BLaER1 treated with 17β-estradiol and CSF1 and Interleukin-3, amounts not matched to agents 10 nM and 100 nM (cell line): ENCODE data around the gene PTPRN2.

ENCODE experiments used
- H3K27ac ChIP-seq, 11 experiments: shearing (Covaris generic); formaldehyde crosslinking; 2 replicates each; pipeline ENCODE4 v1.8.1; 2022
- H3K27me3 ChIP-seq, 11 experiments: shearing (Covaris generic); formaldehyde crosslinking; 2 replicates each; pipeline ENCODE4 v1.8.1; 2022
- H3K36me3 ChIP-seq, 11 experiments: shearing (Covaris generic); formaldehyde crosslinking; 2 replicates each; pipeline ENCODE4 v1.8.1; 2022
- H3K4me1 ChIP-seq, 10 experiments: shearing (Covaris generic); formaldehyde crosslinking; 2 replicates each; pipeline ENCODE4 v1.8.1; 2022
- H3K4me2 ChIP-seq, 11 experiments: shearing (Covaris generic); formaldehyde crosslinking; 2 replicates each; pipeline ENCODE4 v1.8.1; 2022
- H3K4me3 ChIP-seq, 10 experiments: shearing (Covaris generic); formaldehyde crosslinking; 2 replicates each; pipeline ENCODE4 v1.8.1; 2022
- H3K9ac ChIP-seq, 11 experiments: shearing (Covaris generic); formaldehyde crosslinking; 2 replicates each; pipeline ENCODE4 v1.8.1; 2022
- H3K9me3 ChIP-seq, 11 experiments: shearing (Covaris generic); formaldehyde crosslinking; replicated peaks in 1 of 11; 2 replicates each; pipeline ENCODE4 v1.8.1; 2022
- H4K20me1 ChIP-seq, 11 experiments: shearing (Covaris generic); formaldehyde crosslinking; 2 replicates each; pipeline ENCODE4 v1.8.1; 2022
- Cebpa-rat ChIP-seq, 11 experiments: shearing (Covaris generic); IDR thresholded peaks; 2 replicates each; pipeline ENCODE4 v1.8.1; 2022

Gene PTPRN2

DNA sequence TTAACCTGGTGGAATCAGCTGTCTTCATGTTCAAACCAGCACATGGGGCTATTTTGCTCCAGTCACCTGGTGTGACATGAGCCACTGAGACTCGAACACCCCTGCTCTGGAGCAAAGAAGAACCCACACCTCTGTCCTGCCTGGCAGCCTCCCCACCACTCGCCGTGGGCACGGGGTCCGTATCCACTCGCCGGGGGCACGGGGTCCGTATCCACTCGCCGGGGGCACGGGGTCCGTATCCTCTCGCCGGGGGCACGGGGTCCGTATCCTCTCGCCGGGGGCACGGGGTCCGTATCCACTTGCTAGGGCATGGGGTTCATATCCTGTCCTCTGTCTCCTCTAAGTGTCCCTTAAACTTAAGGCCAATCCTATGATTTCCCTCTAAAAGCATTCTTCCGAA lies 558.7 kb downstream of the PTPRN2 start:
- no peak overlapping the region for H3K27ac ChIP-seq
- no peak overlapping the region for H3K9ac ChIP-seq
- H4K20me1 ChIP-seq: no peaks in the 10 kb centered on the region
- H3K4me2 ChIP-seq: no peak overlapping the region
- no peaks in the 10 kb centered on the region for H3K36me3 ChIP-seq
- H3K4me1 ChIP-seq: peaks cover 6 to 33% (median 26%) of the 10 kb centered on the region in 10 experiments; a peak in 19 of 20 replicates
- peaks cover 10 to 15% (median 13%) of the 10 kb centered on the region in 11 experiments for H3K9me3 ChIP-seq
- no peaks in the 10 kb centered on the region for H3K27me3 ChIP-seq
- H3K4me3 ChIP-seq: no peak overlapping the region
- TF ChIP-seq Cebpa-rat (IDR thresholded peaks at IDR 0.05): no peak

DNA sequence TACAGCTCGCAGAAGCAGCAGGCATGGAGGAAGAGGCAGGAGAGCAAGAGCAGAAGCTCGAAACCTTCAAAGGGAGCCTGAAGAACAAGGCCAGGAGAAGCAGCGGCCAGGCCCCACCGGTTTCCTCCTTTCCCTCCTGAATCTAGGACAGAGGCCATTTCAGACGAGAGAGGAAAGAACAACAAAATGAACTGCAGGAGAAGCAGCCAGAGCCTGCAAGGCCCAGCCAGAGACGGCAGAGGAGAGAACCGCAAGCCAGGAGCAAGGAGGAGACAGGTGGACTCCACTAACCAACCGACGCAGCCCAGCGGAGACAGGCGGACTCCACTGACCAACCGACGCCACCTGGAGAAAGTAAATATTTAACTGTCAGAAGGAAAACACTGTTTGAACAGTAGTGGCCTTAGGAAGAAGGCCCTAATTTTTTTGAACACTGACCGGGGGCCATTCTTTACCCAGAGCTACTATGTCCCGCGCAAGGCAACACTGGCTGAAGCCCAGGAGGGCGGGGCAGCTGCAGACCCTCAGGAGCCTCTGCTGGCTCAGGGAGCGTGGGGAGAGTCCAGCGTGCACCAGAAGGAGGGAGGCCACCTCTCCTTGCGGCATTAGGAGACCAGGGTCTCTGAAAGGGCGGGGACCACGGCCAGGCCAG lies 559.2 kb downstream of the PTPRN2 start:
- Histone ChIP-seq H3K27ac (no peak overlapping the region), H3K4me1 (peaks cover 12 to 38% (median 32%) of the 10 kb centered on the region in 10 experiments), H3K9ac (no peak overlapping the region), H3K36me3 (no peaks in the 10 kb centered on the region), H3K4me2 (peak overlapping the region in 7 of 11 experiments; percentile 58 to 70 (median 64); a peak in 10 of 22 replicates), H4K20me1 (no peaks in the 10 kb centered on the region), H3K4me3 (no peak overlapping the region), H3K9me3 (peaks cover 5 to 10% (median 7%) of the 10 kb centered on the region in 11 experiments), H3K27me3 (no peaks in the 10 kb centered on the region)
- no peak for TF ChIP-seq Cebpa-rat (IDR thresholded peaks at IDR 0.05)

DNA sequence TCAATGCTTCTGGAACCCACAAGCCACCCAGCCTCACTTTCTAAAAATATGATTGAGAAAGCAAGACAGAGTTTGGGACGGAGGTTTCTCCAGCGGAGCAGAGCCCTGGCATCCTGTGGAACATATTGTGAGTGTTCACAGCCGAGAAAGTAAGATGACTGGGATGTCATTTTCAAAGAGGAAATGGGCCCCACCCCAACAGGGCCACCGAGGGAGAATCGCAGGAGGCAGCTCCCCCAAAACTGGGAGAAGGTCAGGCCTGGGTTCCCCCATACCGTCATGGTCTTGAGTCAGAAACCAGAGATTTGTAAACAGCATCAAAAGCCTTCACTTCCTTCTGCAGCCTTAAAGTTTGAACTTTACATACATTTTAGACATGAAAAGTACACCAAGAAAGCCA lies 560.0 kb downstream of the PTPRN2 start:
- H3K9ac ChIP-seq: no peak overlapping the region
- no peak overlapping the region for H3K4me3 ChIP-seq
- H3K27ac ChIP-seq: peak overlapping the region in 1 of 11 experiments; percentile 11; a peak in 2 of 22 replicates
- no peaks in the 10 kb centered on the region for H3K27me3 ChIP-seq
- H4K20me1 ChIP-seq: no peaks in the 10 kb centered on the region
- H3K9me3 ChIP-seq: peaks cover 0 to 2% (median 0%) of the 10 kb centered on the region in 11 experiments; a peak in 4 of 22 replicates
- peaks cover 19 to 40% (median 36%) of the 10 kb centered on the region in 10 experiments for H3K4me1 ChIP-seq
- TF ChIP-seq Cebpa-rat (IDR thresholded peaks at IDR 0.05): no peak
- H3K4me2 ChIP-seq: peak overlapping the region in 10 of 11 experiments; percentile 4 to 70 (median 62); a peak in 19 of 22 replicates
- no peaks in the 10 kb centered on the region for H3K36me3 ChIP-seq

DNA sequence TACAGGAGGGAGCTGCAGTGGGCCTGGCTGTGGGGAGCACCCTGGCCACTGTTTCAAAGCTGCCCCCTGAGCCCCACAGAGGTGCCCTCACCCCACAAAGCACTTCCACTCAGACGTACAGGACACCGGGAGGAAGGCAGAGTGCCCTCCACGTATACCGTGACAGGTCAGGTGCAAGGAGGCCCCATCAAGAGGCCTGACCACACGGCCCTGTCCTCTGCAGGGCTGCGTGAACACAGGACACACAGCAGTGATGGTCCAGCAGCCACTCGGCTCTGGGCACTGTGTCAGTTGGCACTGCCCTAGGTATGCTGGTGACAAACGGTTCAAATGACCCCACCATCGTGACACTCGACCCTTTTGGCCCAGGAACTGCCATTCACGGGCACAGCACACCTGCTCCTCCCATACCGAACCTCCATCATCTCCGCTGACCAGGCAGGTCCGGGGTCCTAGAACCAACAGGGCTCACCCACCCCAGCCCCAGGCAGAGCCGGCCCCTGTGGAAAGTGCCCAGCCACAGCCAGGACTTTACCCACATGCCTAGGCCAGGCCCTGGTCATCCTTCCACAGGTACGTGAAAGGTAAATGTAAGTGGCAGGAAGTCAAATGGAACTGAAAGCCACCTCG lies 560.9 kb downstream of the PTPRN2 start:
- no peaks in the 10 kb centered on the region for H3K9me3 ChIP-seq
- no peak overlapping the region for H3K4me3 ChIP-seq
- peak overlapping the region in 10 of 11 experiments; percentile 4 to 70 (median 62); a peak in 17 of 22 replicates for H3K4me2 ChIP-seq
- no peaks in the 10 kb centered on the region for H4K20me1 ChIP-seq
- H3K27me3 ChIP-seq: no peaks in the 10 kb centered on the region
- H3K4me1 ChIP-seq: peaks cover 21 to 40% (median 36%) of the 10 kb centered on the region in 10 experiments
- no peak overlapping the region for H3K9ac ChIP-seq
- no peak overlapping the region for H3K27ac ChIP-seq
- TF ChIP-seq Cebpa-rat (IDR thresholded peaks at IDR 0.05): no peak
- H3K36me3 ChIP-seq: no peaks in the 10 kb centered on the region

DNA sequence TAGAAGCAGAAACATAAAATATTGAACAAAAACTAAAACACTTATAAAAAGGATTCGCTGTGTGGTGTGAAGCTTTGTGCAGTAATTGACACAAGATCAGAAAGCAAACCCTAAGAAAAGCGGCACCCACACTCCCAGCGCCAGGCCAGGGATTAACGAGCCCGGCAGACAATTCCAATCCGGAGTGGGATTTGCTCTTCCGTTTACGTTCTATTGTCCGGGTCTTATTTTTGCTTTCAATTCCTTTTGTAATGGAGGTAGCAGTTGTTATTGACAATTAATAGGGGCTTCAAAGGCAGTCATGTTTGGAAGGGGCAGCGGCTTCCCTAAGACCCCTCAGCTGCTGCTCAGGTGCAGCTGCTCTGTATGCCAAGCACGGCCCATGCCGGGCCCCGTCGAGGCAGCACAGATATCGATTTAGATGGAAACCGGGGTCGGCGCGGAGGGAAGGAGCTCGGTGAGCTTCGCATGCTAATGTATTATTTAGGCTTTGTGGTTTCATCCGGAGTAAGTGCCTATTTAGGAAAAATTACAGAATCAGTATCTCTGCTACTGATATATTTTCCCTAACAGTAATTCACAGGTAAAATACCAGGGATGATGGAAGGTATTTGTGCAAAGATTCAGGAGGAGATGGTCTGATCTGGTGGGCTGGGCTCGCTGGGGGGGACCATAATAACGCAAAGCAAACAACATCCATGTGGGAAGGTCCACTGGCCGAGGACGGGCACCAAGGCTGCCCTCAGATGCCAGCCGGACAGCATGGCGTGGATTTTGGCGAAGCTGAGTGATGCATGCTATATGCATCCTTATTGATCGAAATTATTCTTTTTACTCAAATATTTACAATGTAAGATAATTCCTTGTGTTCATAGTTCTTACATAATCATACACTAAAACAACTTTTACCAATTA lies 561.7 kb downstream of the PTPRN2 start:
- no peaks in the 10 kb centered on the region for H3K27me3 ChIP-seq
- H3K9ac ChIP-seq: no peak overlapping the region
- no peaks in the 10 kb centered on the region for H4K20me1 ChIP-seq
- TF ChIP-seq Cebpa-rat (IDR thresholded peaks at IDR 0.05): no peak
- no peak overlapping the region for H3K4me3 ChIP-seq
- H3K9me3 ChIP-seq: no peaks in the 10 kb centered on the region
- peaks cover 21 to 40% (median 36%) of the 10 kb centered on the region in 10 experiments for H3K4me1 ChIP-seq
- H3K27ac ChIP-seq: no peak overlapping the region
- H3K36me3 ChIP-seq: no peaks in the 10 kb centered on the region
- no peak overlapping the region for H3K4me2 ChIP-seq

DNA sequence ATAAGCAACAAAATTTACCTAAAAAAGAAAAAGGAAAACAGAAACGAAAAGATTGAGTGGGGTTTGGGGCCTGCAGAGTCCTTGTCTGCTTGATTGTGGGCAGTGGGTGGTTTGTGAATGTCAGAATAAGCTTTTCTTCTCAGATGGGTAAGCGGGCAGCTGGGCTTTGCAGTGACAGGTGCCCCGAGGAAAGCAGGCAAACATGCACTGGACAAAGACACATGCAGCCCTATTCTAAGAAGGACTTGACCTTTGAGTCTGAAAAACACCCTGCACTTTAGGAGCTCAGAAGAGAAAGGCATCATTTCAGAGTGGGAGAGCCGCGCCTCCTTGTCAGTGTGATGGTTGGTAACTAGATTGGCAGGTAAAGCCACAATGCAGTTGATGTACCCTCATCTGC lies 562.7 kb downstream of the PTPRN2 start:
- no peaks in the 10 kb centered on the region for H3K9me3 ChIP-seq
- no peak overlapping the region for H3K4me3 ChIP-seq
- H3K4me2 ChIP-seq: peak overlapping the region in 8 of 11 experiments; percentile 0 to 53 (median 36); a peak in 10 of 22 replicates
- H3K27me3 ChIP-seq: no peaks in the 10 kb centered on the region
- TF ChIP-seq Cebpa-rat (IDR thresholded peaks at IDR 0.05): no peak
- no peaks in the 10 kb centered on the region for H4K20me1 ChIP-seq
- H3K27ac ChIP-seq: no peak overlapping the region
- H3K4me1 ChIP-seq: peaks cover 21 to 40% (median 36%) of the 10 kb centered on the region in 10 experiments
- H3K9ac ChIP-seq: no peak overlapping the region
- H3K36me3 ChIP-seq: no peaks in the 10 kb centered on the region

DNA sequence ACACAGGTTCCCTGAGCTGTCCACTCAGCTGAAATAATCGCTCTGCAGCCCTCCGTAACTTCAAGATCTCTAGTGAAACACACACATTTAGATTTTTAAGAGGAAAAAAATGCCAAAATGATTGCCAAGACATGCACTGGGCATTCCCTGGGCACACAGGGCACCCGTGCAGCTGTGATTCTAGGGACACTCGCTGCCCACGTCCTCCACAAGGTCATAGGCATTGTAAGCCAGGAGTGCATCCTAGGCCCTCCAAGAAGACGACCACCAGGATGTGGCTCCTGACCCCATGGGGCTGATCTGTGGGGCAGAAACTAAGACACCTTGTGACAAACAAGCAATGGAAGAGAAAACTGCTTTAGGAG lies 563.3 kb downstream of the PTPRN2 start:
- Histone ChIP-seq H3K4me3 (no peak overlapping the region), H3K9me3 (no peaks in the 10 kb centered on the region), H4K20me1 (no peaks in the 10 kb centered on the region), H3K36me3 (no peaks in the 10 kb centered on the region), H3K27me3 (no peaks in the 10 kb centered on the region), H3K4me1 (peaks cover 21 to 40% (median 36%) of the 10 kb centered on the region in 10 experiments), H3K9ac (no peak overlapping the region), H3K4me2 (peak overlapping the region in 10 of 11 experiments; percentile 0 to 61 (median 40); a peak in 15 of 22 replicates), H3K27ac (no peak overlapping the region)
- no peak for TF ChIP-seq Cebpa-rat (IDR thresholded peaks at IDR 0.05)

DNA sequence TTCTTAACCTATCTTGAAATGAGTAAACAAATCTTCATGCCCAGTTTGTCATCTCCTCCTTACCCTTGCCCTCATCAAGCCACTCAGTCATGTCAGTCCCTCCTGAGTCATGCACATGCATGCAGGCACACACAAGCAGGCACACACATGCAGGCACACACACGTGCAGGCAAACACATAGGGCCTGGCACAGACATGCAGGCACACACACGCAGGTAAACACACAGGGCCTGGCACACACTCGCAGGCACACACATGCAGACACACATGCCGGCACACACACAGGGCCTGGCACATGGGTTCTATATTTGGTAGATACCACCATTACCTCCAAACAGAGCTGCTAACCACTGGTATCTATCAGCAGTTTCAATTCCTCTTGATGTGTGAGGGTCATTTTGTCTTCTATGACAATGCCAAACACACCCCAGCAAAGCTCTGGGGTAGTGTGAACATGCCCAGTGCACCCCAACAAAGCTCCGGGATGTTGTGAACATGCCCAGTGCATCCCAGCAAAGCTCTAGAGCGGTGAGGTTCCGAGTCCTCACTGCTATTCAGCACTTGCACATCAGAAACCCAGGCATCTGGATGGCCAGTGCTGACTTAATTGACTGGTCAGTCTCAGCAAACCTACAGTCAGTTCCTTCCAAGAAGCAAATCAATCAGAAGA lies 563.8 kb downstream of the PTPRN2 start:
- Histone ChIP-seq H3K36me3 (no peaks in the 10 kb centered on the region), H3K9me3 (no peaks in the 10 kb centered on the region), H3K9ac (no peak overlapping the region), H3K4me3 (no peak overlapping the region), H3K4me2 (peak overlapping the region; percentile 0 to 61 (median 42); a peak in 21 of 22 replicates), H3K27me3 (no peaks in the 10 kb centered on the region), H3K4me1 (peaks cover 21 to 42% (median 36%) of the 10 kb centered on the region in 10 experiments), H4K20me1 (no peaks in the 10 kb centered on the region), H3K27ac (no peak overlapping the region)
- TF ChIP-seq Cebpa-rat (IDR thresholded peaks at IDR 0.05): no peak
